HEK293 (cell line): Measurements from ENCODE around the gene CCSER2.

Source experiments
- CTCF ChIA-PET: fragments of 350-600 bp; formaldehyde crosslinking; extraction: SDS; loops from one replicate; lab custom pipeline; 2021; ENCODE audit warnings: antibody characterized with exemption; lab: Yijun Ruan, JAX
- POLR2A ChIA-PET: fragments of 300-600 bp; formaldehyde crosslinking; extraction: SDS; loops from one replicate; lab custom pipeline; 2020; ENCODE audit warnings: antibody characterized with exemption, inconsistent platforms; lab: Yijun Ruan, JAX
- H3K27ac ChIP-seq: fragments of 200-500 bp; sonication (Bioruptor generic); 2 replicates; pipeline ENCODE4 v1.5.1; 2014; ENCODE audit warnings: low read depth, low read length, control low read depth, inconsistent platforms; ENCODE audit errors: extremely low read depth
- H3K36me3 ChIP-seq, 2 experiments: fragments of 200-500 bp in 1 of 2; sonication (Bioruptor generic) in 1 of 2; 1 replicate in 1 of 2; 2 replicates in 1 of 2; pipeline ENCODE4 v1.5.1; 2014 to 2017; ENCODE audit warnings: inconsistent platforms in 2 of 2, low read length in 2 of 2; ENCODE audit not compliant: control insufficient read depth in 2 of 2, insufficient read depth in 1 of 2
- H3K4me1 ChIP-seq: fragments of 200-500 bp; sonication (Bioruptor generic); 2 replicates; pipeline ENCODE4 v1.5.1; 2014; ENCODE audit warnings: mild to moderate bottlenecking, low read length, inconsistent platforms; ENCODE audit not compliant: control insufficient read depth, insufficient read depth
- H3K4me3 ChIP-seq: 2 replicates; pipeline ENCODE4 v1.5.1; 2011; ENCODE audit warnings: low read depth, mild to moderate bottlenecking, control low read depth, low read length, moderate library complexity
- H3K9me3 ChIP-seq: fragments of 200-500 bp; sonication (Bioruptor generic); 2 replicates; pipeline ENCODE4 v1.5.1; 2014; ENCODE audit warnings: low read depth, low read length, inconsistent platforms; ENCODE audit not compliant: control insufficient read depth, insufficient read depth
- AEBP2 ChIP-seq: fragments of 450-650 bp; formaldehyde crosslinking; IDR thresholded peaks from 2 replicates; pipeline ENCODE4 v1.5.1; 2016; ENCODE audit warnings: missing biosample characterization, missing genetic modification characterization, borderline replicate concordance
- GLI4 ChIP-seq: fragments of 450-650 bp; formaldehyde crosslinking; IDR thresholded peaks from 2 replicates; pipeline ENCODE4 v1.5.1; 2016; ENCODE audit warnings: missing biosample characterization, missing genetic modification characterization
- HOXD13 ChIP-seq: sonication (generic); formaldehyde crosslinking; IDR thresholded peaks from 2 replicates; pipeline ENCODE4 v1.8.0; 2022; ENCODE audit warnings: missing genetic modification reagents, borderline replicate concordance
- PATZ1 ChIP-seq: fragments of 450-650 bp; formaldehyde crosslinking; IDR thresholded peaks from 2 replicates; pipeline ENCODE4 v1.5.1; 2016; ENCODE audit warnings: missing biosample characterization, missing genetic modification characterization
- ZBTB21 ChIP-seq: fragments of 450-650 bp; formaldehyde crosslinking; IDR thresholded peaks from 2 replicates; pipeline ENCODE4 v1.5.1; 2017; ENCODE audit warnings: missing biosample characterization, missing genetic modification characterization
- ZBTB48 ChIP-seq: fragments of 450-650 bp; formaldehyde crosslinking; IDR thresholded peaks from 2 replicates; pipeline ENCODE4 v1.5.1; 2016; ENCODE audit warnings: missing biosample characterization, missing genetic modification characterization
- ZIC2 ChIP-seq: fragments of 450-650 bp; formaldehyde crosslinking; IDR thresholded peaks from 2 replicates; pipeline ENCODE4 v1.5.1; 2016; ENCODE audit warnings: missing biosample characterization, missing genetic modification characterization
- ZNF140 ChIP-seq: fragments of 450-650 bp; formaldehyde crosslinking; IDR thresholded peaks from 2 replicates; pipeline ENCODE4 v1.5.1; 2016; ENCODE audit warnings: missing biosample characterization, missing genetic modification characterization
- ZNF221 ChIP-seq: fragments of 450-650 bp; formaldehyde crosslinking; IDR thresholded peaks from 2 replicates; pipeline ENCODE4 v1.5.1; 2017; ENCODE audit warnings: missing biosample characterization, missing genetic modification characterization, borderline replicate concordance
- ZNF223 ChIP-seq: fragments of 450-650 bp; formaldehyde crosslinking; IDR thresholded peaks from 2 replicates; pipeline ENCODE4 v1.5.1; 2016; ENCODE audit warnings: missing biosample characterization, missing genetic modification characterization
- ZNF311 ChIP-seq: fragments of 450-650 bp; formaldehyde crosslinking; IDR thresholded peaks from 2 replicates; pipeline ENCODE4 v1.5.1; 2017; ENCODE audit warnings: missing biosample characterization, missing genetic modification characterization, borderline replicate concordance
- ZNF37A ChIP-seq: fragments of 450-650 bp; IDR thresholded peaks from 2 replicates; pipeline ENCODE4 v1.5.1; 2018; ENCODE audit warnings: missing biosample characterization, missing genetic modification characterization
- ZNF449 ChIP-seq: fragments of 450-650 bp; formaldehyde crosslinking; IDR thresholded peaks from 2 replicates; pipeline ENCODE4 v1.5.1; 2017; ENCODE audit warnings: missing biosample characterization, mild to moderate bottlenecking, missing genetic modification characterization, moderate library complexity
- ZNF518A ChIP-seq: fragments of 450-650 bp; formaldehyde crosslinking; conservative IDR thresholded peaks from 2 replicates; pipeline ENCODE4 v1.5.1; 2016; ENCODE audit warnings: low read depth, missing biosample characterization, missing genetic modification characterization
- ZNF549 ChIP-seq: fragments of 450-650 bp; IDR thresholded peaks from 2 replicates; pipeline ENCODE4 v1.5.1; 2018; ENCODE audit warnings: missing biosample characterization, missing genetic modification characterization, mild to moderate bottlenecking, inconsistent platforms, moderate library complexity
- ZNF571 ChIP-seq: fragments of 450-650 bp; formaldehyde crosslinking; IDR thresholded peaks from 2 replicates; pipeline ENCODE4 v1.5.0; 2017; ENCODE audit warnings: missing biosample characterization, missing genetic modification characterization
- ZNF580 ChIP-seq: fragments of 450-650 bp; formaldehyde crosslinking; IDR thresholded peaks from 2 replicates; pipeline ENCODE4 v1.5.1; 2016; ENCODE audit warnings: missing biosample characterization, missing genetic modification characterization
- ZNF645 ChIP-seq: fragments of 450-650 bp; formaldehyde crosslinking; IDR thresholded peaks from 2 replicates; pipeline ENCODE4; 2016; ENCODE audit warnings: missing biosample characterization, missing genetic modification characterization
- ZNF692 ChIP-seq: fragments of 450-650 bp; formaldehyde crosslinking; IDR thresholded peaks from 2 replicates; pipeline ENCODE4 v1.5.1; 2016; ENCODE audit warnings: missing biosample characterization, missing genetic modification characterization
- ZNF76 ChIP-seq: fragments of 450-650 bp; formaldehyde crosslinking; IDR thresholded peaks from 2 replicates; pipeline ENCODE4; 2016; ENCODE audit warnings: low read depth, missing biosample characterization, missing genetic modification characterization, borderline replicate concordance
- ZNF777 ChIP-seq: fragments of 450-650 bp; formaldehyde crosslinking; IDR thresholded peaks from 2 replicates; pipeline ENCODE4 v1.5.1; 2017; ENCODE audit warnings: missing biosample characterization, missing genetic modification characterization, borderline replicate concordance
- ZSCAN18 ChIP-seq: fragments of 450-650 bp; formaldehyde crosslinking; IDR thresholded peaks from 2 replicates; pipeline ENCODE4 v1.5.1; 2016; ENCODE audit warnings: missing biosample characterization, missing genetic modification characterization

Gene CCSER2

GRCh38 chr10:84370283-84370682, 41.9 kb downstream of the CCSER2 start (continued):
- TF ChIP-seq ZSCAN18 (no peak), ZNF223 (tag by site-specific recombination) (no peak), ZIC2 (tag by site-specific recombination) (no peak), ZBTB48 (no peak), ZNF37A (tag by site-specific recombination) (no peak), ZNF518A (tag by site-specific recombination) (no peak), ZNF645 (tag by site-specific recombination) (no peak), ZNF549 (no peak), ZNF221 (tag by site-specific recombination) (no peak), HOXD13 (CRISPR knock-in tag) (no peak)

GRCh38 chr10:84371944-84372343, 43.6 kb downstream of the CCSER2 start:
- Histone ChIP-seq H3K9me3 (no peaks in the 10 kb centered on the region), H3K4me3 (no peak overlapping the region), H3K27ac (no peak overlapping the region), H3K36me3 (peaks cover 9 to 32% of the 10 kb centered on the region in 2 experiments; a peak in 2 of 3 replicates), H3K4me1 (no peaks in the 10 kb centered on the region)
- ChIA-PET CTCF (interaction anchor here (0.8 to 5.7 kb wide), 5 partner anchors 20 to 167 kb away, joined by 3 to 25 read pairs (median 7); no protein-coding TSS in a partner anchor), POLR2A (no interaction called here)
- TF ChIP-seq GLI4 (no peak), ZNF580 (tag by site-specific recombination) (no peak), AEBP2 (tag by site-specific recombination) (no peak), ZNF692 (no peak), ZNF76 (tag by site-specific recombination) (no peak), ZNF223 (tag by site-specific recombination) (no peak), ZNF777 (tag by site-specific recombination) (no peak), ZNF311 (tag by site-specific recombination) (no peak), ZBTB21 (tag by site-specific recombination) (no peak), ZNF571 (tag by site-specific recombination) (no peak), ZNF140 (tag by site-specific recombination) (no peak), PATZ1 (tag by site-specific recombination) (no peak), ZNF449 (tag by site-specific recombination) (no peak)
